ENCODE results near the gene RNF207. TPM values are rescaled to one million over a fixed set of nuclear protein-coding genes. Genes with fewer than 3 reads are reported as not detected.
A peak's percentile ranks its signal among the peaks of the same experiment; 100 is the strongest.

RNF207 gene
- total and polyA plus RNA-seq, 2 of the 4 experiments (the other 2 are of a cell fraction) = 2.7 to 17.2 TPM

GRCh38 chr1:6185635-6186382 is 20.1 kb upstream of the RNF207 start:
- H2AK9ac ChIP-seq (replicated peaks; ENCODE audit: low read depth, low read length, poor library complexity) = no peak overlapping the region
- H3K4ac ChIP-seq (ENCODE audit: low read depth, low read length) = no peak overlapping the region
- no peak overlapping the region for H3K56ac ChIP-seq (ENCODE audit: extremely low read depth, insufficient read depth, low read length)
- H2AFZ ChIP-seq (replicated peaks; ENCODE audit: low read length, poor library complexity) = no peak overlapping the region
- dilution Hi-C loops (cut with HindIII; ENCODE audit: low sequenced_read_pairs, unreplicated experiment) (no loop called here), intact Hi-C loops (cut with micrococcal nuclease) (loop anchor here (1.0 to 2.0 kb wide), 2 partner anchors 83 to 133 kb away; no protein-coding TSS in a partner anchor), in situ Hi-C loops (cut with MboI; ENCODE audit: low sequenced_read_pairs) (no loop called here)
- H2AK5ac ChIP-seq (ENCODE audit: low read depth, low read length) = no peak overlapping the region
- no peak overlapping the region for H3K23ac ChIP-seq (ENCODE audit: low read depth, low read length)
- H3K27ac ChIP-seq (ENCODE audit: insufficient read depth, low read length) = no peak overlapping the region
- no peak overlapping the region for H2BK20ac ChIP-seq (ENCODE audit: low read depth, low read length)
- no peak overlapping the region for H3K18ac ChIP-seq (ENCODE audit: low read depth, low read length)
- no peak overlapping the region for H2BK120ac ChIP-seq (ENCODE audit: low read depth, low read length)
- peaks cover 60% of the 10 kb centered on the region for H4K20me1 ChIP-seq (ENCODE audit: insufficient read depth, low read length)
- TSS peak; percentile 95 for BruUV-seq (replicated peaks)
- H3K4me3 ChIP-seq (ENCODE audit: insufficient read depth, low read depth, low read length) = no peak overlapping the region
- peaks cover 14% of the 10 kb centered on the region for H3K4me1 ChIP-seq (ENCODE audit: control insufficient read depth, insufficient read depth, low read length)
- CTCF ChIA-PET = interaction anchor here (0.9 kb wide), 1 partner anchor 12 kb away, joined by 5 read pairs; no protein-coding TSS in a partner anchor
- WGBS, 2 experiments (ENCODE audit: extremely low coverage in 2 of 2, insufficient read length in 1 of 2) = 20% methylated on average over 1 of the region's 10 CpGs; no CpG with 5 or more reads in 1 of the 2 experiments
- no peak overlapping the region for H4K91ac ChIP-seq (ENCODE audit: insufficient read depth, low read depth, low read length)
- H3K36me3 ChIP-seq (ENCODE audit: control insufficient read depth, insufficient read depth, low read length) = peaks cover 38% of the 10 kb centered on the region
- H3K27me3 ChIP-seq (ENCODE audit: control insufficient read depth, insufficient read depth, low read length) = peaks cover 5% of the 10 kb centered on the region; the same call in 1 of the 2 replicates
- H3K9me1 ChIP-seq (ENCODE audit: insufficient read depth, low read length) = peaks cover 15% of the 10 kb centered on the region
- peak; percentile 59 for ATAC-seq (ENCODE audit: low read depth)
- H3K9ac ChIP-seq (ENCODE audit: low read depth, low read length) = no peak overlapping the region
- no peak overlapping the region for H2BK15ac ChIP-seq (ENCODE audit: low read depth, low read length)
- TF ChIP-seq ELK1 (IDR thresholded peaks at IDR 0.05; ENCODE audit: borderline replicate concordance, low read depth, low read length) (no peak), RCOR1 (IDR thresholded peaks at IDR 0.05; ENCODE audit: insufficient replicate concordance, low read length) (no peak), RAD21 (IDR thresholded peaks at IDR 0.05; ENCODE audit: low read length) (peak; percentile 44), SMC3 (IDR thresholded peaks at IDR 0.05; ENCODE audit: low read depth, low read length) (peak; percentile 38; the same call in 1 of the 2 replicates), USF2 (IDR thresholded peaks at IDR 0.05; ENCODE audit: low read depth, low read length) (no peak), CHD1 (IDR thresholded peaks at IDR 0.05; ENCODE audit: low read depth, low read length) (no peak), POLR2A (IDR thresholded peaks at IDR 0.05; ENCODE audit: low read depth, low read length) (no peak), NFE2L2 (IDR thresholded peaks at IDR 0.05; ENCODE audit: low read depth, low read length) (no peak)
- TF ChIP-seq, protein P1, sequence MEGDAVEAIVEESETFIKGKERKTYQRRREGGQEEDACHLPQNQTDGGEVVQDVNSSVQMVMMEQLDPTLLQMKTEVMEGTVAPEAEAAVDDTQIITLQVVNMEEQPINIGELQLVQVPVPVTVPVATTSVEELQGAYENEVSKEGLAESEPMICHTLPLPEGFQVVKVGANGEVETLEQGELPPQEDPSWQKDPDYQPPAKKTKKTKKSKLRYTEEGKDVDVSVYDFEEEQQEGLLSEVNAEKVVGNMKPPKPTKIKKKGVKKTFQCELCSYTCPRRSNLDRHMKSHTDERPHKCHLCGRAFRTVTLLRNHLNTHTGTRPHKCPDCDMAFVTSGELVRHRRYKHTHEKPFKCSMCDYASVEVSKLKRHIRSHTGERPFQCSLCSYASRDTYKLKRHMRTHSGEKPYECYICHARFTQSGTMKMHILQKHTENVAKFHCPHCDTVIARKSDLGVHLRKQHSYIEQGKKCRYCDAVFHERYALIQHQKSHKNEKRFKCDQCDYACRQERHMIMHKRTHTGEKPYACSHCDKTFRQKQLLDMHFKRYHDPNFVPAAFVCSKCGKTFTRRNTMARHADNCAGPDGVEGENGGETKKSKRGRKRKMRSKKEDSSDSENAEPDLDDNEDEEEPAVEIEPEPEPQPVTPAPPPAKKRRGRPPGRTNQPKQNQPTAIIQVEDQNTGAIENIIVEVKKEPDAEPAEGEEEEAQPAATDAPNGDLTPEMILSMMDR (conservative IDR thresholded peaks at IDR 0.05; ENCODE audit: low read depth, low read length) = peak; percentile 54
- no peak overlapping the region for H3K14ac ChIP-seq (replicated peaks; ENCODE audit: low read depth, low read length)
- no peak overlapping the region for H4K5ac ChIP-seq (ENCODE audit: low read depth, low read length)
- peak; percentile 41 for DNase-seq
- H3K79me1 ChIP-seq (ENCODE audit: low read depth in 1 of 2, low read length in 2 of 2) = peaks cover 20 to 39% of the 10 kb centered on the region in 2 experiments
- H2BK5ac ChIP-seq (ENCODE audit: low read depth, low read length, poor library complexity, severe bottlenecking) = no peak overlapping the region
- POLR2A ChIA-PET (ENCODE audit: unreplicated experiment) = no interaction called here
- H4K8ac ChIP-seq (ENCODE audit: low read depth in 2 of 2, low read length in 2 of 2) = no peak overlapping the region
- peak overlapping the region; percentile 17; the same call in 1 of the 2 replicates for H3K4me2 ChIP-seq (ENCODE audit: low read depth, low read length)
- no peaks in the 10 kb centered on the region for H3K9me3 ChIP-seq (ENCODE audit: control insufficient read depth, insufficient read depth, low read length)
